Upper lobe of left lung (tissue), 6 donors: ENCODE results near the gene MCM5. TPM values are rescaled to one million over a fixed set of nuclear protein-coding genes. Genes with fewer than 3 reads are reported as not detected.

Experiments used
- ATAC-seq, 2 donors: fragments of 200-7000 bp; cut with Tn5 transposase; one replicate each; pipeline ENCODE4 v1.9.1; 2022; ENCODE audit warnings: mild to moderate bottlenecking in 2 of 2, moderate library complexity in 2 of 2; ENCODE audit not compliant: low FRiP score in 2 of 2
- DNase-seq, 2 donors: peaks; one replicate each; pipeline ENCODE4 v3.0.0-alpha.2; 2019 to 2020
- H3K27ac ChIP-seq, 4 donors: fragments of 200-600 bp; sonication (generic); one replicate each; pipeline ENCODE4 v1.5.1; 2016 to 2019
- H3K27me3 ChIP-seq, 4 donors: fragments of 200-600 bp; sonication (generic); one replicate each; pipeline ENCODE4 v1.5.1; 2017 to 2019
- H3K36me3 ChIP-seq, 4 donors: fragments of 200-600 bp; sonication (generic); one replicate each; pipeline ENCODE4 v1.5.1; 2016 to 2019
- H3K4me1 ChIP-seq, 4 donors: fragments of 200-600 bp; sonication (generic); one replicate each; pipeline ENCODE4 v1.5.1; 2018 to 2019
- H3K4me3 ChIP-seq, 4 donors: fragments of 200-600 bp; sonication (generic); one replicate each; pipeline ENCODE4 v1.5.1; 2017 to 2019; ENCODE audit warnings: mild to moderate bottlenecking in 2 of 4, moderate library complexity in 1 of 4
- H3K9me3 ChIP-seq, 4 donors: fragments of 200-600 bp; sonication (generic); one replicate each; pipeline ENCODE4 v1.5.1; 2018 to 2019
- EP300 ChIP-seq, 4 donors: sonication (generic); formaldehyde crosslinking; IDR thresholded peaks; one replicate each; pipeline ENCODE4 v1.5.1; 2017; ENCODE audit warnings: antibody characterized with exemption in 4 of 4, control low read depth in 2 of 4
- POLR2A ChIP-seq, 4 donors: fragments of 450-650 bp; IDR thresholded peaks; one replicate each; pipeline ENCODE4 v1.5.1; 2016 to 2017; ENCODE audit warnings: antibody characterized with exemption in 4 of 4, mild to moderate bottlenecking in 2 of 4
- POLR2AphosphoS5 ChIP-seq, 2 donors: sonication (generic); formaldehyde crosslinking; IDR thresholded peaks; one replicate each; pipeline ENCODE4 v1.5.1; 2017; ENCODE audit warnings: antibody characterized with exemption in 2 of 2
- WGBS, 2 donors: methylation state at CpG; one replicate each; pipeline ENCODE4 v1.1.5; 2017 to 2018; 5-methylcytosine and 5-hydroxymethylcytosine counted together
- total RNA-seq, 6 donors: library from RNA; depleted of rRNA in 4 of 6; stranded (reverse); fragments of >200 nt in 4 of 6; gene quantifications; one replicate each; pipeline versions ENCODE4 v1.1.0 to v1.2.1, GENCODE V29; 2016 to 2021
- TF ChIP-seq, protein P1 (sequence below), 6 experiments: fragments of 450-650 bp in 4 of 6; fragments of 200-600 bp in 2 of 6; sonication (generic) in 2 of 6; IDR thresholded peaks; one replicate each; pipeline ENCODE4 v1.5.1; 2016 to 2019; ENCODE audit warnings: antibody characterized with exemption in 6 of 6
- donor health status: DM: no; HTN: no; CAD: no; lungs with moderate emphysema.
- donor health status: DM: no; HTN: yes; CAD: no; lungs with severe emphysema.

MCM5 gene
- total RNA-seq, result 10 to 100 TPM in 5 of 6 donors, 1 to 10 TPM in 1; 9.8 to 34.4 (median 20.2) TPM

DNA sequence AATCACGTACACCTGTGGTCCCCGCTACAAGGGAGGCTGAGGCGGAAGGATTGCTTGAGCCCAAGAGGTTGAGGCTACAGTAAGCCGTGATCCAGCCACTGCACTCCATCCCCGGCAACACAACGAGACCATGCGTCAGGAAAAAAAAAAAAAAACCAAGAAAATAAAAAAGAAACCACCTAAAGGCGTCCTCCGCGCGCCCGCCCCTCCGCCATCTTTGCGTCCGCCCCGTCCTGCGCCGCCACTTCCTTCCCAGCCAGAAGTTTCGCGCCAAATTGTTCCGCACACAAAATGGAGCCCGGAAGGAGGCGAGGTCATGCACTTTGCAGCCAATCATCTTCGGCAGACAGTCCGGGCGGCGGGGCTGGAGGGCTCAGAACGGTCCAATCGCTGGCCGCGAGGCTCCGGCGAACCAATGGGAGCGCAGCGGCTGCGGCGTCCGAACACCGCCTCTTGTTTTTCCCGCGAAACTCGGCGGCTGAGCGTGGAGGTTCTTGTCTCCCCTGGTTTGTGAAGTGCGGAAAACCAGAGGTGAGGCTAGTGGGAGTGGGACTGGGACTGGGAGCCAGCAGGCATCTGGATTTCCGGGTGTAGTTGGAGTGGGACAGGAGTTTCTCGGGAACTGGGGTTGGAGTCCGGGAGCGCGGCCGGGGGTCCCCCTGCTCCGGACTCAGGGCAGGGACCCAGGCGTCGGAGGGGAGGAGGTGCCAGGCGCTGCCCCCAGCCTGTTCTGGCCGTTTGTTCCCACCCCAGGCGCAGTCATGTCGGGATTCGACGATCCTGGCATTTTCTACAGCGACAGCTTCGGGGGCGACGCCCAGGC, at the start of gene MCM5:
Gene MCM5, plus strand, starts transcription at position 463 of the 823 bp plus-strand sequence. Its CDS starts 299 bp downstream, at position 762.
- H3K4me3 ChIP-seq, result peak within 1 kb of the TSS; percentile 61 to 99 (median 89)
- peaks cover 10 to 21% (median 13%) of the 10 kb centered on the region in 4 donors for H3K4me1 ChIP-seq
- H3K27me3 ChIP-seq, result no peaks in the 10 kb centered on the region
- DNase-seq (peak; percentile 98), ATAC-seq (peak; percentile 98 to 99)
- TF ChIP-seq, protein P1, sequence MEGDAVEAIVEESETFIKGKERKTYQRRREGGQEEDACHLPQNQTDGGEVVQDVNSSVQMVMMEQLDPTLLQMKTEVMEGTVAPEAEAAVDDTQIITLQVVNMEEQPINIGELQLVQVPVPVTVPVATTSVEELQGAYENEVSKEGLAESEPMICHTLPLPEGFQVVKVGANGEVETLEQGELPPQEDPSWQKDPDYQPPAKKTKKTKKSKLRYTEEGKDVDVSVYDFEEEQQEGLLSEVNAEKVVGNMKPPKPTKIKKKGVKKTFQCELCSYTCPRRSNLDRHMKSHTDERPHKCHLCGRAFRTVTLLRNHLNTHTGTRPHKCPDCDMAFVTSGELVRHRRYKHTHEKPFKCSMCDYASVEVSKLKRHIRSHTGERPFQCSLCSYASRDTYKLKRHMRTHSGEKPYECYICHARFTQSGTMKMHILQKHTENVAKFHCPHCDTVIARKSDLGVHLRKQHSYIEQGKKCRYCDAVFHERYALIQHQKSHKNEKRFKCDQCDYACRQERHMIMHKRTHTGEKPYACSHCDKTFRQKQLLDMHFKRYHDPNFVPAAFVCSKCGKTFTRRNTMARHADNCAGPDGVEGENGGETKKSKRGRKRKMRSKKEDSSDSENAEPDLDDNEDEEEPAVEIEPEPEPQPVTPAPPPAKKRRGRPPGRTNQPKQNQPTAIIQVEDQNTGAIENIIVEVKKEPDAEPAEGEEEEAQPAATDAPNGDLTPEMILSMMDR (IDR thresholded peaks at IDR 0.05), result no peak
- no peak for TF ChIP-seq EP300 (IDR thresholded peaks at IDR 0.05)
- peak in 1 of 4 donors; percentile 48 for TF ChIP-seq POLR2A (IDR thresholded peaks at IDR 0.05)
- TF ChIP-seq POLR2AphosphoS5 (IDR thresholded peaks at IDR 0.05), result peak; percentile 63 to 80
- H3K9me3 ChIP-seq, result no peaks in the 10 kb centered on the region
- 3 to 8% methylated on average over 22 to 63 of the region's 64 CpGs for WGBS, 2 donors
- H3K36me3 ChIP-seq, result peaks cover 0 to 24% (median 8%) of the 10 kb centered on the region in 4 donors
- peak within 1 kb of the TSS; percentile 42 to 76 (median 70) for H3K27ac ChIP-seq

DNA sequence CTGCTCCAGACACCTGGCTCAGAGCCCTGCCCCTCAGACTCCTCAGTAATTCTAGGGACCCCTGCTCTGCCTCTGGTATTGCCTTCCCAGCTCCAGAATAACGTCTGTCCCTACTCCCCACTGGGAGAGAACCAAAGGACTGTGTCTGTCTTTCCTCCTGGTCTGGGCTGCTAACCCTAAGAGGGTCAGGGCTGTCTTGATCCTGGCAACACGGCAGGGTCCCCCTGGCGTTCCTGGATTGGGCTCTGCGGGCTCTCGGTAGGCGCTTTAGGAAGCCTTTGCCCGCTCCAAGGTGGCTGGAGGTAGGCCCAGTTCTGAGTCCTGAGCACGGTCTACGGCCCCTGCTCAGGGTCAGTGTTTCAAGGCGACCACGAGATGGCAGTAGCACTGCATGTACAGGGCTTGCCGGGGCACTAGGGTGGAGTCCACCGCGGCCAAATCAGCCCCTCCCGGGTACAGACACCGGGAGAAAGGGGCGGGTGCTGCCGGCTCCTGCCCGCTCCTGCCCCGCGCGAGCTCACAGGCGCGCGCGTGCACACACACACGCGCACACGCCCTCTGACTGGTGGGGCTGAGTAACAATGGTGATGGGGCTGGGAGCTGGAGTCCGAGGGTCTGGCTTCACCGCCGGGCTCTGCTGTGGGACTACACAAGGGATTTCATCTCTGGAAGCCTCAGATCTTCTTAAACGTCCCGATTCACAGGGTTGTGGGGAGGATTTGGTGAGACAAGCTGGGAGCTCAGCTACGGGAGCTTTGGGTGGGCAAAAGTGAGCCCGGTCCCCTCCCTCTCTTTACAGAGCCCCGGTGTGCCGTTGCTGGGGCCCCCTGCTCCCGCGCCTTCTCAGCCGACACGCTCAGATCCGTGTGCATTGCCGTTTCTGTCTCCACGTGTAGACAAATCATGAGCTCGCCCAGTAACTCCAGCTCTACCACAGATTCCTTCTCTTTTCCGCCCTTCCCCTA, 49.1 kb upstream of the MCM5 start:
- Histone ChIP-seq H3K27ac (peak overlapping the region; percentile 58 to 89 (median 74)), H3K9me3 (no peaks in the 10 kb centered on the region), H3K27me3 (no peaks in the 10 kb centered on the region), H3K36me3 (peaks cover 3 to 30% (median 25%) of the 10 kb centered on the region in 4 donors), H3K4me1 (peaks cover 13 to 36% (median 22%) of the 10 kb centered on the region in 4 donors), H3K4me3 (peak overlapping the region; percentile 33 to 58 (median 52))
- peak; percentile 93 to 95 for ATAC-seq
- peak; percentile 91 to 96 for DNase-seq
- peak in 1 of 2 donors; percentile 63 for TF ChIP-seq POLR2AphosphoS5 (IDR thresholded peaks at IDR 0.05)
- peak in 1 of 4 donors; percentile 70 for TF ChIP-seq POLR2A (IDR thresholded peaks at IDR 0.05)
- no peak for TF ChIP-seq EP300 (IDR thresholded peaks at IDR 0.05)
- TF ChIP-seq, protein P1 (IDR thresholded peaks at IDR 0.05), result peak; percentile 93 to 99 (median 97)
- 2 to 5% methylated on average over 20 to 45 of the region's 47 CpGs for WGBS, 2 donors

DNA sequence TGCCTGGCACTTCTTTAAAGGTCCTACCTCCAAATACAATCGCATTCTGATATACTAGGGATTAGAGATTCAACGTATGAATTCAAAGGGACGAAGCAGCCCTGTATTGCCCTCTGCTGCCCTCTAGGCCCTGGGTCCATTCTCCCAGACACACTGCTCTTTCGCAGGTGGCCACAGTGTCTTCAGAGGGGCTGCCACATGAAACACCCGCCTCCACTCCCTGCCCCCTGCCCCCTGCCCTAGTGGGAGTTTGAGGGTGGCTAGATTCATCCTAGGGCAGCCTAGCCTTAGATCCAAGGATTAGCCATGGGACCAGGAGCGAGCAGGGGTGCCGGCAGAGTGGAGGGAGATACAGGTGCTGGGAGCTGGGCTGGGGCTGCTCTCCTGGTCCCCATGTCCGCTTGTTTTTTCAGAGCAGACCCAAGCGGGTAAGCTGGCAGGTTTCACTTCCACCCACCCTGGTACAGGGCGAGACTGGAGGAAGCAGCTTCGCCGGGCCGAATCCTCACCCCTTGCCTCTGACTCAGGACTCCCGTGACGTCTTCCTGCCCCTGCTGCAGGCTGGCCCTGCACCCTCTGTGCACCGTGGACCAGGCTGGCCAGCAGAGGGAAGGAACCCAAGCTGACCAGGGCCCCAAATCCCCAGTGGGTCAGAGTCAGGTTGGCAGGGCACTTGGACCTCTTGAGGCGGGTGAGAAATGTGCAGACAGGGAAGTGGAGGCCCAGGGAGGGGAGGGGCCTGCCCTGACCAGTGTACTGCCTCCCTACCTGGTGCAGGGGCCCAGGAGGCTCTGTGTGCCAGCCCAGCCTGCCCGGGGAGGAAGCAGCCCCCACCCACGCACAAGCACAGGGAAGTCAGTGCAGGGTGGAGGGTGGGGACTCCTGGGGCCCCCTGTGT, 47.5 kb upstream of the MCM5 start:
- Histone ChIP-seq H3K27ac (peak overlapping the region; percentile 69 to 89 (median 76)), H3K4me3 (peak overlapping the region in 1 of 4 donors; percentile 7), H3K36me3 (peaks cover 0 to 13% (median 9%) of the 10 kb centered on the region in 4 donors), H3K9me3 (no peaks in the 10 kb centered on the region), H3K27me3 (no peaks in the 10 kb centered on the region), H3K4me1 (peaks cover 13 to 36% (median 22%) of the 10 kb centered on the region in 4 donors)
- peak; percentile 79 to 86 for DNase-seq
- 47 to 60% methylated on average over 10 to 19 of the region's 19 CpGs for WGBS, 2 donors
- TF ChIP-seq POLR2A (IDR thresholded peaks at IDR 0.05) (peak in 1 of 4 donors; percentile 69), EP300 (IDR thresholded peaks at IDR 0.05) (peak in 2 of 4 donors; percentile 20 to 56), POLR2AphosphoS5 (IDR thresholded peaks at IDR 0.05) (peak; percentile 36 to 50)
- TF ChIP-seq, protein P1 (IDR thresholded peaks at IDR 0.05), result peak in 4 of 6 experiments; percentile 46 to 73 (median 56)
- ATAC-seq, result peak; percentile 65 to 78

DNA sequence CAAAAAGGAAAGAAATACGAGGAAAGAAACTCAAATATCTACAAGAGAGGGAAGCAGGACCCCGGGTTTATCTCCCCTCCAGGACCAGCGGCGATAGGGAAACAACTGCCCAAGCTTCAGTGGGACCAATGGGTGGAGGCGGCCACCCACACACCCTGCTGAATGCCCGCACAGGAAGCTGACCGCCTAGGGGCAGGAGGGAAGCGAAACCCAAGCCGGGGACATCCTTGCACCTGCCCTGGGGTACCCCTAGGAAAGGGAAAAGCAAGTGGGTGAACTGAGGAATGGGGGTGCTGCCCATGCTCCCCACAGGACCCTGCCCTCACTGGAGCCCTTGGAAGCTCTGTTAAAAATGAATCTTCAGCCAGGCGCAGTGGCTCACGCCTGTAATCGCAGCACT, 46.6 kb upstream of the MCM5 start:
- peak in 1 of 2 donors; percentile 66 for DNase-seq
- ATAC-seq, result peak in 1 of 2 donors; percentile 17
- peak overlapping the region; percentile 69 to 89 (median 76) for H3K27ac ChIP-seq

More for the DNA sequence above, 46.6 kb upstream of the MCM5 start:
- Histone ChIP-seq H3K4me3 (no peak overlapping the region), H3K27me3 (no peaks in the 10 kb centered on the region), H3K36me3 (peaks cover 0 to 5% (median 2%) of the 10 kb centered on the region in 4 donors), H3K4me1 (peaks cover 13 to 36% (median 22%) of the 10 kb centered on the region in 4 donors), H3K9me3 (no peaks in the 10 kb centered on the region)
- TF ChIP-seq POLR2A (IDR thresholded peaks at IDR 0.05), result no peak
- TF ChIP-seq, protein P1 (IDR thresholded peaks at IDR 0.05), result no peak
- TF ChIP-seq EP300 (IDR thresholded peaks at IDR 0.05), result no peak
- TF ChIP-seq POLR2AphosphoS5 (IDR thresholded peaks at IDR 0.05), result no peak
- WGBS, 2 donors, result 67% methylated on average over 12 of the region's 12 CpGs
